ENCODE data around the gene ZNF556. TPM values are rescaled to one million over a fixed set of nuclear protein-coding genes. Genes with fewer than 3 reads are reported as not detected.
"Not testable (repeated sequence)": the region's sequence is repeated elsewhere in the genome, so short reads cannot be mapped to it uniquely, and the experiment has no call there.

ZNF556 gene
- total RNA-seq, 1 experiment from 2014 or later = not detected

DNA sequence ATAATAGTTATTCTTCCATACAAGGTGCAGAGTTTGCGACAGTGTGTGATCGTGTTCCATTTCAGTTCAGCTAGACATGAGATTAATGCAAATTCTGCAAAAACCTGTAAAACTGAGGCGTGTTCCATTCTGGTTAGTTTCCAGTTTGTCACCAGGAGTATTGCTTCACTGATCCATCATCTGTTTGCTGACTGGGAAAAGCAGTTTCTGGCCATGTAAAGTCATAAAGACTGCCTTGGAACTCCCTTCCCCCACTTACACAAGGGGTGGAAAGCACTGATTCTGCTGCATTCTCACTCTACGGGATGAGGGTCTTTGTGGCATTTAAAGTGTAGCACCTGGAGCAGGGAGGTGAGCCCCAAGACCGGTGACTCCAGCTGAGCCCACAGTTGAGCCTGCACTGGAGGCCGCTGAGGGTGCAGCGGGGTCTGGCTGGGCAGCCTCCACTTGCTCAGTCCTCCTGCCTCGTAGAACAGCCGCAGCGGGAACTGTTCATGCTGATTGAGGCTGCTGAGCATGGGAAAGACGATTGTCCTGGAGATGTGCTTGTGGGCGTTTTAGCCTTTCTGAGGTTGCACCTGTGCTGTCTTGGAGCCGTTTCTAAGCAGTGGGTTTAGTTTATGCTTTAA, 35.6 kb downstream of the ZNF556 start:
- TF ChIP-seq POLR2AphosphoS5 (IDR thresholded peaks at IDR 0.05; ENCODE audit: low read depth, low read length) (no peak), TCF7L2 (IDR thresholded peaks at IDR 0.05; ENCODE audit: low read depth, low read length) (no peak), SIN3A (IDR thresholded peaks at IDR 0.05; ENCODE audit: borderline replicate concordance, insufficient read depth, low read depth, low read length) (no peak), REST (IDR thresholded peaks at IDR 0.05; ENCODE audit: insufficient read depth in 1 of 2, low read depth in 2 of 2, low read length in 1 of 2) (no peak)
- TF ChIP-seq, protein P1, sequence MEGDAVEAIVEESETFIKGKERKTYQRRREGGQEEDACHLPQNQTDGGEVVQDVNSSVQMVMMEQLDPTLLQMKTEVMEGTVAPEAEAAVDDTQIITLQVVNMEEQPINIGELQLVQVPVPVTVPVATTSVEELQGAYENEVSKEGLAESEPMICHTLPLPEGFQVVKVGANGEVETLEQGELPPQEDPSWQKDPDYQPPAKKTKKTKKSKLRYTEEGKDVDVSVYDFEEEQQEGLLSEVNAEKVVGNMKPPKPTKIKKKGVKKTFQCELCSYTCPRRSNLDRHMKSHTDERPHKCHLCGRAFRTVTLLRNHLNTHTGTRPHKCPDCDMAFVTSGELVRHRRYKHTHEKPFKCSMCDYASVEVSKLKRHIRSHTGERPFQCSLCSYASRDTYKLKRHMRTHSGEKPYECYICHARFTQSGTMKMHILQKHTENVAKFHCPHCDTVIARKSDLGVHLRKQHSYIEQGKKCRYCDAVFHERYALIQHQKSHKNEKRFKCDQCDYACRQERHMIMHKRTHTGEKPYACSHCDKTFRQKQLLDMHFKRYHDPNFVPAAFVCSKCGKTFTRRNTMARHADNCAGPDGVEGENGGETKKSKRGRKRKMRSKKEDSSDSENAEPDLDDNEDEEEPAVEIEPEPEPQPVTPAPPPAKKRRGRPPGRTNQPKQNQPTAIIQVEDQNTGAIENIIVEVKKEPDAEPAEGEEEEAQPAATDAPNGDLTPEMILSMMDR (IDR thresholded peaks at IDR 0.05) = no peak
- CTCF ChIA-PET = no interaction called here
- intact Hi-C loops (cut with micrococcal nuclease; ENCODE audit: unreplicated experiment) = no loop called here
- no TSS peak for BruUV-seq (replicated peaks)
- Histone ChIP-seq H3K9me3 (ENCODE audit: control insufficient read depth, insufficient read depth, low read depth, low read length) (no peaks in the 10 kb centered on the region; the same call in 1 of the 2 replicates), H3K4me3 (ENCODE audit: low read depth in 2 of 2, low read length in 2 of 2) (no peak overlapping the region; a peak in 1 of 4 replicates), H3K27me3 (ENCODE audit: control insufficient read depth, insufficient read depth, low read length) (no peaks in the 10 kb centered on the region), H3K36me3 (ENCODE audit: control insufficient read depth, insufficient read depth, low read length) (no peaks in the 10 kb centered on the region; the same call in 1 of the 2 replicates), H3K4me1 (ENCODE audit: control insufficient read depth, insufficient read depth, low read length) (peaks cover 6% of the 10 kb centered on the region), H3K27ac (ENCODE audit: low read length) (no peak overlapping the region)
- in situ Hi-C loops (cut with HindIII; ENCODE audit: low pct_unique_long_range_greater_than_20kb, low sequenced_read_pairs) = no loop called here
- POLR2A ChIA-PET = no interaction called here
- ATAC-seq (no peak), DNase-seq (ENCODE audit: low read depth, low spot score) (no peak)

- CTCF ChIA-PET; H3K27me3 ChIP-seq (ENCODE audit: control insufficient read depth, insufficient read depth, low read length); DNase-seq (ENCODE audit: low read depth, low spot score); H3K4me3 ChIP-seq (ENCODE audit: low read depth in 2 of 2, low read length in 2 of 2); in situ Hi-C loops (cut with HindIII; ENCODE audit: low pct_unique_long_range_greater_than_20kb, low sequenced_read_pairs); H3K36me3 ChIP-seq (ENCODE audit: control insufficient read depth, insufficient read depth, low read length); BruUV-seq (replicated peaks); H3K27ac ChIP-seq (ENCODE audit: low read length); ATAC-seq; POLR2A ChIA-PET; H3K4me1 ChIP-seq (ENCODE audit: control insufficient read depth, insufficient read depth, low read length); intact Hi-C loops (cut with micrococcal nuclease; ENCODE audit: unreplicated experiment); H3K9me3 ChIP-seq (ENCODE audit: control insufficient read depth, insufficient read depth, low read depth, low read length): not testable (repeated sequence)
Measured at GRCh38 chr19:2903326-2903725, 36.2 kb downstream of the ZNF556 start.

GRCh38 chr19:2905918-2906519, 38.9 kb downstream of the ZNF556 start:
- H3K4me3 ChIP-seq (ENCODE audit: low read depth in 2 of 2, low read length in 2 of 2) = no peak overlapping the region
- H3K9me3 ChIP-seq (ENCODE audit: control insufficient read depth, insufficient read depth, low read depth, low read length) = no peaks in the 10 kb centered on the region
- TF ChIP-seq TCF7L2 (IDR thresholded peaks at IDR 0.05; ENCODE audit: low read depth, low read length) = no peak
- no peak for TF ChIP-seq SIN3A (IDR thresholded peaks at IDR 0.05; ENCODE audit: borderline replicate concordance, insufficient read depth, low read depth, low read length)
- TF ChIP-seq, protein P1 (IDR thresholded peaks at IDR 0.05) = no peak
- TF ChIP-seq POLR2AphosphoS5 (IDR thresholded peaks at IDR 0.05; ENCODE audit: low read depth, low read length) = no peak
- no peak for TF ChIP-seq REST (IDR thresholded peaks at IDR 0.05; ENCODE audit: insufficient read depth in 1 of 2, low read depth in 2 of 2, low read length in 1 of 2)
- BruUV-seq (replicated peaks) = no TSS peak
- ATAC-seq = no peak
- DNase-seq (ENCODE audit: low read depth, low spot score) = no peak
- in situ Hi-C loops (cut with HindIII; ENCODE audit: low pct_unique_long_range_greater_than_20kb, low sequenced_read_pairs) = no loop called here
- no peaks in the 10 kb centered on the region; the same call in 1 of the 2 replicates for H3K36me3 ChIP-seq (ENCODE audit: control insufficient read depth, insufficient read depth, low read length)
- CTCF ChIA-PET = no interaction called here
- peaks cover 6% of the 10 kb centered on the region for H3K4me1 ChIP-seq (ENCODE audit: control insufficient read depth, insufficient read depth, low read length)
- no peaks in the 10 kb centered on the region for H3K27me3 ChIP-seq (ENCODE audit: control insufficient read depth, insufficient read depth, low read length)
- H3K27ac ChIP-seq (ENCODE audit: low read length) = no peak overlapping the region
- intact Hi-C loops (cut with micrococcal nuclease; ENCODE audit: unreplicated experiment) = no loop called here
- POLR2A ChIA-PET = no interaction called here

All from Panc1 (cell line).